SK-N-SH (cell line): ENCODE measurements around the gene AVPR1B. TPM values are rescaled to one million over a fixed set of nuclear protein-coding genes. Genes with fewer than 3 reads are reported as not detected.

Source experiments
- CTCF ChIA-PET: fragments of 300-600, 350-600 bp; formaldehyde crosslinking; extraction: SDS; loops from one replicate; lab custom pipeline; 2021; lab: Yijun Ruan, JAX
- POLR2A ChIA-PET: fragments of 350-600 bp; sonication (Branson Sonifier 250); formaldehyde crosslinking; extraction: SDS; loops from one replicate; lab custom pipeline; 2020; ENCODE audit warnings: antibody characterized with exemption, inconsistent platforms; lab: Yijun Ruan, JAX
- DNase-seq: peaks from one replicate; pipeline ENCODE4 v3.0.0; 2012
- H2AFZ ChIP-seq: fragments of 200-600 bp; sonication (generic); 2 replicates; pipeline ENCODE4 v1.8.1; 2016; ENCODE audit warnings: antibody characterized with exemption, mild to moderate bottlenecking, low read depth
- H3F3A ChIP-seq: fragments of 200-600 bp; sonication (generic); replicated peaks from 2 replicates; pipeline ENCODE3; 2016; ENCODE audit warnings: antibody characterized with exemption, mild to moderate bottlenecking; ENCODE audit not compliant: insufficient read depth
- H3K27ac ChIP-seq, 2 experiments: fragments of 200-500 bp in 1 of 2; fragments of 200-600 bp in 1 of 2; sonication (Bioruptor generic) in 1 of 2; sonication (generic), shearing (Covaris generic) in 1 of 2; 2 replicates each; pipeline versions ENCODE4 v1.5.1 to v1.6.1; 2014 to 2016; ENCODE audit warnings: low read depth in 2 of 2, inconsistent platforms in 1 of 2, low read length in 1 of 2, mild to moderate bottlenecking in 1 of 2, mixed read lengths in 1 of 2
- H3K27me3 ChIP-seq: fragments of 200-600 bp; sonication (generic), shearing (Covaris generic); 2 replicates; pipeline ENCODE4 v1.6.1; 2016; ENCODE audit warnings: mixed run types; ENCODE audit not compliant: insufficient read depth
- H3K36me3 ChIP-seq, 2 experiments: fragments of 200-500 bp in 1 of 2; fragments of 200-600 bp in 1 of 2; sonication (Bioruptor generic) in 1 of 2; sonication (generic) in 1 of 2; replicated peaks in 1 of 2; 2 replicates each; pipeline versions ENCODE3 to v1.5.1; 2014 to 2016; ENCODE audit warnings: low read length in 1 of 2, mild to moderate bottlenecking in 1 of 2; ENCODE audit not compliant: insufficient read depth in 2 of 2, control insufficient read depth in 1 of 2
- H3K4me1 ChIP-seq, 2 experiments: fragments of 200-500 bp in 1 of 2; fragments of 200-600 bp in 1 of 2; sonication (Bioruptor generic) in 1 of 2; sonication (generic), shearing (Covaris generic) in 1 of 2; 2 replicates each; pipeline versions ENCODE4 v1.5.1 to v1.6.1; 2014 to 2016; ENCODE audit warnings: low read depth in 1 of 2, low read length in 1 of 2, mixed run types in 1 of 2; ENCODE audit not compliant: insufficient read depth in 2 of 2, control insufficient read depth in 1 of 2
- H3K4me2 ChIP-seq: fragments of 200-600 bp; sonication (generic), shearing (Covaris generic); 2 replicates; pipeline ENCODE4 v1.6.1; 2017; ENCODE audit warnings: mixed run types
- H3K4me3 ChIP-seq, 2 experiments: fragments of 200-500 bp in 1 of 2; fragments of 200-600 bp in 1 of 2; sonication (Bioruptor generic) in 1 of 2; sonication (generic), shearing (Covaris generic) in 1 of 2; 2 replicates each; pipeline versions ENCODE4 v1.5.1 to v1.8.1; 2014 to 2016; ENCODE audit warnings: low read depth in 2 of 2, inconsistent platforms in 1 of 2, low read length in 1 of 2, mild to moderate bottlenecking in 1 of 2, mixed read lengths in 1 of 2, moderate library complexity in 1 of 2
- H3K79me2 ChIP-seq: fragments of 200-600 bp; sonication (generic); 2 replicates; pipeline ENCODE4 v1.8.1; 2017; ENCODE audit warnings: mild to moderate bottlenecking; ENCODE audit not compliant: insufficient read depth
- H3K9ac ChIP-seq: fragments of 200-600 bp; sonication (generic); 2 replicates; pipeline ENCODE4 v1.6.1; 2017; ENCODE audit warnings: mixed run types
- H3K9me2 ChIP-seq: fragments of 200-600 bp; sonication (generic); 2 replicates; pipeline ENCODE4 v1.6.1; 2017; ENCODE audit warnings: mixed run types
- H3K9me3 ChIP-seq: fragments of 200-600 bp; sonication (generic); 2 replicates; pipeline ENCODE4 v1.6.1; 2017; ENCODE audit warnings: mixed run types, mild to moderate bottlenecking, moderate library complexity
- H4K20me1 ChIP-seq: fragments of 200-600 bp; sonication (generic); 2 replicates; pipeline ENCODE4 v1.6.1; 2017; ENCODE audit warnings: mild to moderate bottlenecking, mixed run types; ENCODE audit not compliant: insufficient read depth
- FOXM1 ChIP-seq: IDR thresholded peaks from 2 replicates; pipeline ENCODE4 v1.4.0; 2012; ENCODE audit warnings: low read depth, mild to moderate bottlenecking
- GATA2 ChIP-seq: sonication (generic); formaldehyde crosslinking; IDR thresholded peaks from 2 replicates; pipeline ENCODE4 v1.5.0; 2020; ENCODE audit warnings: mild to moderate bottlenecking, missing genetic modification reagents
- IRF3 ChIP-seq: fragments of 150-350 bp; IDR thresholded peaks from 2 replicates; pipeline ENCODE4 v1.6.1; 2016; ENCODE audit warnings: mild to moderate bottlenecking, low read depth, low read length
- MAX ChIP-seq: IDR thresholded peaks from 2 replicates; pipeline ENCODE4 v1.4.0; 2012; ENCODE audit warnings: low read depth
- NFIC ChIP-seq: IDR thresholded peaks from 2 replicates; pipeline ENCODE4 v1.4.0; 2012; ENCODE audit warnings: borderline replicate concordance
- NRF1 ChIP-seq: IDR thresholded peaks from 2 replicates; pipeline ENCODE4 v1.6.1; 2012; ENCODE audit warnings: low read depth, mild to moderate bottlenecking, low read length
- RXRA ChIP-seq: IDR thresholded peaks from 2 replicates; pipeline ENCODE4 v1.4.0; 2012; ENCODE audit warnings: low read depth, mild to moderate bottlenecking, borderline replicate concordance
- SMC3 ChIP-seq: IDR thresholded peaks from 2 replicates; pipeline ENCODE4 v1.6.1; 2012; ENCODE audit warnings: low read depth, low read length, improper control_type of control experiment
- TCF12 ChIP-seq: IDR thresholded peaks from 2 replicates; pipeline ENCODE4 v1.4.0; 2012
- TEAD4 ChIP-seq: IDR thresholded peaks from 2 replicates; pipeline ENCODE4 v1.4.0; 2012; ENCODE audit warnings: mild to moderate bottlenecking, borderline replicate concordance; ENCODE audit not compliant: insufficient read depth
- USF1 ChIP-seq: IDR thresholded peaks from 2 replicates; pipeline ENCODE4 v1.4.0; 2012; ENCODE audit warnings: low read depth, borderline replicate concordance
- WGBS: methylation state at CpG from one replicate; pipeline ENCODE4 v1.1.6; 2017; ENCODE audit warnings: low lambda C conversion rate; 5-methylcytosine and 5-hydroxymethylcytosine counted together
- polyA plus RNA-seq, 3 experiments: library from polyadenylated mRNA; depleted of rRNA; stranded (reverse); fragments of >200 nt; gene quantifications; 2 replicates each; pipeline ENCODE4 v1.2.3, GENCODE V29; 2012
- TF ChIP-seq, protein P1 (sequence below): fragments of 200-600 bp; sonication (generic); IDR thresholded peaks from 2 replicates; pipeline ENCODE4 v1.6.1; 2017; ENCODE audit warnings: antibody characterized with exemption, mild to moderate bottlenecking, moderate library complexity
- TF ChIP-seq, protein P2 (sequence below): fragments of 150-350 bp; IDR thresholded peaks from 2 replicates; pipeline ENCODE4 v1.6.1; 2017; ENCODE audit warnings: antibody characterized with exemption, low read length, low read depth, borderline replicate concordance
- TF ChIP-seq, protein P3 (sequence below): IDR thresholded peaks from 2 replicates; pipeline ENCODE4 v1.4.0; 2012; ENCODE audit warnings: low read depth, borderline replicate concordance

The AVPR1B gene
- polyA plus RNA-seq, 1 of the 3 experiments (the other 2 are of a cell fraction): not detected

GRCh38 chr1:206074839-206075238 is 42.3 kb downstream of the AVPR1B start:
- H4K20me1 ChIP-seq: no peaks in the 10 kb centered on the region
- DNase-seq: no peak
- no peak for TF ChIP-seq NFIC
- no peak for TF ChIP-seq TEAD4
- TF ChIP-seq GATA2: no peak
- TF ChIP-seq SMC3: no peak
- no peak for TF ChIP-seq TCF12
- no peak for TF ChIP-seq USF1
- TF ChIP-seq IRF3: no peak
- TF ChIP-seq MAX: no peak
- no peak for TF ChIP-seq NRF1
- TF ChIP-seq, protein P1, sequence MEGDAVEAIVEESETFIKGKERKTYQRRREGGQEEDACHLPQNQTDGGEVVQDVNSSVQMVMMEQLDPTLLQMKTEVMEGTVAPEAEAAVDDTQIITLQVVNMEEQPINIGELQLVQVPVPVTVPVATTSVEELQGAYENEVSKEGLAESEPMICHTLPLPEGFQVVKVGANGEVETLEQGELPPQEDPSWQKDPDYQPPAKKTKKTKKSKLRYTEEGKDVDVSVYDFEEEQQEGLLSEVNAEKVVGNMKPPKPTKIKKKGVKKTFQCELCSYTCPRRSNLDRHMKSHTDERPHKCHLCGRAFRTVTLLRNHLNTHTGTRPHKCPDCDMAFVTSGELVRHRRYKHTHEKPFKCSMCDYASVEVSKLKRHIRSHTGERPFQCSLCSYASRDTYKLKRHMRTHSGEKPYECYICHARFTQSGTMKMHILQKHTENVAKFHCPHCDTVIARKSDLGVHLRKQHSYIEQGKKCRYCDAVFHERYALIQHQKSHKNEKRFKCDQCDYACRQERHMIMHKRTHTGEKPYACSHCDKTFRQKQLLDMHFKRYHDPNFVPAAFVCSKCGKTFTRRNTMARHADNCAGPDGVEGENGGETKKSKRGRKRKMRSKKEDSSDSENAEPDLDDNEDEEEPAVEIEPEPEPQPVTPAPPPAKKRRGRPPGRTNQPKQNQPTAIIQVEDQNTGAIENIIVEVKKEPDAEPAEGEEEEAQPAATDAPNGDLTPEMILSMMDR: no peak
- TF ChIP-seq, protein P2, sequence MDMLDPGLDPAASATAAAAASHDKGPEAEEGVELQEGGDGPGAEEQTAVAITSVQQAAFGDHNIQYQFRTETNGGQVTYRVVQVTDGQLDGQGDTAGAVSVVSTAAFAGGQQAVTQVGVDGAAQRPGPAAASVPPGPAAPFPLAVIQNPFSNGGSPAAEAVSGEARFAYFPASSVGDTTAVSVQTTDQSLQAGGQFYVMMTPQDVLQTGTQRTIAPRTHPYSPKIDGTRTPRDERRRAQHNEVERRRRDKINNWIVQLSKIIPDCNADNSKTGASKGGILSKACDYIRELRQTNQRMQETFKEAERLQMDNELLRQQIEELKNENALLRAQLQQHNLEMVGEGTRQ: no peak
- TF ChIP-seq, protein P3, sequence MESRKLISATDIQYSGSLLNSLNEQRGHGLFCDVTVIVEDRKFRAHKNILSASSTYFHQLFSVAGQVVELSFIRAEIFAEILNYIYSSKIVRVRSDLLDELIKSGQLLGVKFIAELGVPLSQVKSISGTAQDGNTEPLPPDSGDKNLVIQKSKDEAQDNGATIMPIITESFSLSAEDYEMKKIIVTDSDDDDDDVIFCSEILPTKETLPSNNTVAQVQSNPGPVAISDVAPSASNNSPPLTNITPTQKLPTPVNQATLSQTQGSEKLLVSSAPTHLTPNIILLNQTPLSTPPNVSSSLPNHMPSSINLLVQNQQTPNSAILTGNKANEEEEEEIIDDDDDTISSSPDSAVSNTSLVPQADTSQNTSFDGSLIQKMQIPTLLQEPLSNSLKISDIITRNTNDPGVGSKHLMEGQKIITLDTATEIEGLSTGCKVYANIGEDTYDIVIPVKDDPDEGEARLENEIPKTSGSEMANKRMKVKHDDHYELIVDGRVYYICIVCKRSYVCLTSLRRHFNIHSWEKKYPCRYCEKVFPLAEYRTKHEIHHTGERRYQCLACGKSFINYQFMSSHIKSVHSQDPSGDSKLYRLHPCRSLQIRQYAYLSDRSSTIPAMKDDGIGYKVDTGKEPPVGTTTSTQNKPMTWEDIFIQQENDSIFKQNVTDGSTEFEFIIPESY: no peak
- TF ChIP-seq RXRA: no peak
- TF ChIP-seq FOXM1: no peak
- 57% methylated on average over 3 of the region's 3 CpGs for WGBS
- H3K4me2 ChIP-seq: no peak overlapping the region
- no peak overlapping the region for H3K4me3 ChIP-seq
- H3K79me2 ChIP-seq: no peaks in the 10 kb centered on the region
- H3K4me1 ChIP-seq: no peaks in the 10 kb centered on the region
- H3K27ac ChIP-seq: no peak overlapping the region
- CTCF ChIA-PET: no interaction called here
- H3K36me3 ChIP-seq: no peaks in the 10 kb centered on the region
- H3K27me3 ChIP-seq: peaks cover 22% of the 10 kb centered on the region
- POLR2A ChIA-PET: no interaction called here
- H3K9me3 ChIP-seq: no peaks in the 10 kb centered on the region
- no peaks in the 10 kb centered on the region for H3F3A ChIP-seq
- H3K9me2 ChIP-seq: no peaks in the 10 kb centered on the region
- no peak overlapping the region for H3K9ac ChIP-seq
- H2AFZ ChIP-seq: no peak overlapping the region
